Measurements from ENCODE around the gene TSPYL4. TPM values are rescaled to one million over a fixed set of nuclear protein-coding genes. Genes with fewer than 3 reads are reported as not detected.

The TSPYL4 gene
- total and polyA plus RNA-seq, 2 donors from 2014 or later: 15.2 to 25.8 TPM

DNA sequence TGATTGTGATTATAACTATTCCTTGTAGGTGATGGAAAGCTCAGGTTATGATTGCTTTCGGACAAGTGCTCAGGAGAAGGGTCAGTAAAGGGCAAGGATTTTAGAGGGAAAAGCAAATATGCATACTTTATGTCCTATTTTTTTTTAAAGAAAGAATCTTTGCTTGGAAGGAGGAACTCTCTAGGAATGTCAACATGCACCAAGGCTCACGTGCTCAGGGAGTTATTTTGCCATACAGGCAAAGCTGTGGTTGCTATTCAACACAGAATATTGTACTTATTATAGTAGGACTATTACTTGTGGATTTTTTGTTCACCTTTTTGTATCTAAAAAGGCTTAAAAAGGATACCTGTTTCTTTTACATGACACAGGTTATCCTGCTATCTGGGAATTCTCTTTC, 28.8 kb upstream of the TSPYL4 start:
- intact Hi-C loops (cut with DNase I): loop anchor here (10.0 kb wide), 1 partner anchor 282 kb away; no protein-coding TSS in a partner anchor
- DNase-seq (no peak), FAIRE-seq (no peak)
- Histone ChIP-seq H3K27ac (ENCODE audit: low read depth in 2 of 2, low read length in 2 of 2) (no peak overlapping the region), H3K27me3 (ENCODE audit: control insufficient read depth, insufficient read depth, low read length) (no peaks in the 10 kb centered on the region), H3K9me3 (ENCODE audit: control insufficient read depth in 2 of 3, insufficient read depth in 1 of 3, low read length in 3 of 3) (no peaks in the 10 kb centered on the region), H3K4me1 (ENCODE audit: control insufficient read depth in 2 of 3, insufficient read depth in 2 of 3, low read depth in 1 of 3, low read length in 3 of 3) (peaks cover 0 to 15% (median 10%) of the 10 kb centered on the region in 3 donors), H3K36me3 (ENCODE audit: control insufficient read depth in 2 of 3, insufficient read depth in 3 of 3, low read length in 3 of 3) (peaks cover 0 to 7% (median 2%) of the 10 kb centered on the region in 3 donors), H3K4me3 (ENCODE audit: low read length in 3 of 3) (no peak overlapping the region), H3K9ac (ENCODE audit: low read length in 3 of 3) (no peak overlapping the region)
- TF ChIP-seq, protein P1, sequence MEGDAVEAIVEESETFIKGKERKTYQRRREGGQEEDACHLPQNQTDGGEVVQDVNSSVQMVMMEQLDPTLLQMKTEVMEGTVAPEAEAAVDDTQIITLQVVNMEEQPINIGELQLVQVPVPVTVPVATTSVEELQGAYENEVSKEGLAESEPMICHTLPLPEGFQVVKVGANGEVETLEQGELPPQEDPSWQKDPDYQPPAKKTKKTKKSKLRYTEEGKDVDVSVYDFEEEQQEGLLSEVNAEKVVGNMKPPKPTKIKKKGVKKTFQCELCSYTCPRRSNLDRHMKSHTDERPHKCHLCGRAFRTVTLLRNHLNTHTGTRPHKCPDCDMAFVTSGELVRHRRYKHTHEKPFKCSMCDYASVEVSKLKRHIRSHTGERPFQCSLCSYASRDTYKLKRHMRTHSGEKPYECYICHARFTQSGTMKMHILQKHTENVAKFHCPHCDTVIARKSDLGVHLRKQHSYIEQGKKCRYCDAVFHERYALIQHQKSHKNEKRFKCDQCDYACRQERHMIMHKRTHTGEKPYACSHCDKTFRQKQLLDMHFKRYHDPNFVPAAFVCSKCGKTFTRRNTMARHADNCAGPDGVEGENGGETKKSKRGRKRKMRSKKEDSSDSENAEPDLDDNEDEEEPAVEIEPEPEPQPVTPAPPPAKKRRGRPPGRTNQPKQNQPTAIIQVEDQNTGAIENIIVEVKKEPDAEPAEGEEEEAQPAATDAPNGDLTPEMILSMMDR (IDR thresholded peaks at IDR 0.05; ENCODE audit: borderline replicate concordance, extremely low read depth, insufficient read depth): no peak

DNA sequence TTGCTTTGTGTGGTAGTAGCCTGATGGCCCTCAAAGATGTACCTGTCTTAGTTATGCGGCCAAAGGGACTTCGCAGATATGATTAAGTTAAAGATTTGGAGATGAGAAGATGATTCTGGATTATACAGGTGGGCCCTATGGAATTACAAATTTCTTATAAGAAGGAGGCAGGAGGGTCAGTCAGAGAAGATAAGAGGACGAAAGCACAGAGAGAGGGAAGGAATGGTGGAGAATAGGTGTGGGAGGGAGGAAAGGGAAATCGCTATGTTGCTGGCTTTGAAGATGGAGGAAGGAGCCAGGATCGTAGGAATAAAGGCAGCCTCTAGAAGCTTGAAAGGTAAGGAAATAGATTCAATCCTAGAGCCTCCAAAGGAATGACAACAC, 27.1 kb upstream of the TSPYL4 start:
- H3K9ac ChIP-seq (ENCODE audit: low read length in 3 of 3): peak overlapping the region in 1 of 3 donors; percentile 59
- H3K36me3 ChIP-seq (ENCODE audit: control insufficient read depth in 2 of 3, insufficient read depth in 3 of 3, low read length in 3 of 3): peaks cover 0 to 7% (median 2%) of the 10 kb centered on the region in 3 donors
- no peak for FAIRE-seq
- peaks cover 2 to 19% (median 10%) of the 10 kb centered on the region in 3 donors for H3K4me1 ChIP-seq (ENCODE audit: control insufficient read depth in 2 of 3, insufficient read depth in 2 of 3, low read depth in 1 of 3, low read length in 3 of 3)
- H3K4me3 ChIP-seq (ENCODE audit: low read length in 3 of 3): peak overlapping the region; percentile 72 to 98 (median 84)
- intact Hi-C loops (cut with DNase I): loop anchor here (10.0 kb wide), 1 partner anchor 284 kb away; no protein-coding TSS in a partner anchor
- H3K27ac ChIP-seq (ENCODE audit: low read depth in 2 of 2, low read length in 2 of 2): peak overlapping the region; percentile 96 to 100
- no peaks in the 10 kb centered on the region for H3K27me3 ChIP-seq (ENCODE audit: control insufficient read depth, insufficient read depth, low read length)
- no peak for DNase-seq
- no peaks in the 10 kb centered on the region for H3K9me3 ChIP-seq (ENCODE audit: control insufficient read depth in 2 of 3, insufficient read depth in 1 of 3, low read length in 3 of 3)
- TF ChIP-seq, protein P1 (IDR thresholded peaks at IDR 0.05; ENCODE audit: borderline replicate concordance, extremely low read depth, insufficient read depth): no peak

DNA sequence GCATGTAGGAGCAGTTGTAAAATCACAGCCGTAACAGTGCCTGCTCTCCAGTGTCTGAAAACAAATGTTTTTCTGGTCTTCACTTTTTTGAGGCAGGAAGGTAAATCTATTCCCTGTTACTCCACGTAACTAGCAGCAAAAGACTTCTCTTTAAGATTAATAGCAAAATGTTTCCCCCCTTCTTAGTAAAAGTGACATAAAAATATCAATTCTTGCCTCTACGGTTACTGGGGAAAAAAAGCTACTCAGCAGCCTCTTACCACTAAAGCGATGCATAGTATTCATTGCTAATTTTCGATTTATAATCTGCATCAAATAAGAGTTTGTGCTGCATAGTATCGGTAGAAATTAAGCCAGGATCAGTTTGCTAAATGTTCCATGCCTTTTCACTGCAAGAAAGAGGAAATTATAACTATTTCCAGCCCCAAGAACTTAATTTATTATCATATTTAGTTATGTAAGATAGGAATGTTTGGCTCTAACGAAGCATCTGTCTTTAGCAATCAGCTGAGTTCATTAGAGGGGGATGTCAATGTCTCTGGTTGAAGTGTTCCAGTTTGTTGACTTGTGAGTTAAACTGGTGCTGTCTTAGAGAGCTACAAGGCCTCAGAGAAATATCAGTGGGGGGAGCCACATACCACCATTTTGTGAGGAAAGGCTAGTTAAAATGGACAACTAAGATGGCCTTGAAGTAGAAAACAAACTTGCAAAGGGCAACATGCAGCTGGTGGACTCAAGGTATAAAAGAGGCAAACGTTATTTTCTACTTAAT, 26.5 kb upstream of the TSPYL4 start:
- H3K36me3 ChIP-seq (ENCODE audit: control insufficient read depth in 2 of 3, insufficient read depth in 3 of 3, low read length in 3 of 3): peaks cover 0 to 7% (median 2%) of the 10 kb centered on the region in 3 donors
- TF ChIP-seq, protein P1 (IDR thresholded peaks at IDR 0.05; ENCODE audit: borderline replicate concordance, extremely low read depth, insufficient read depth): no peak
- no peaks in the 10 kb centered on the region for H3K9me3 ChIP-seq (ENCODE audit: control insufficient read depth in 2 of 3, insufficient read depth in 1 of 3, low read length in 3 of 3)
- DNase-seq (peak in 4 of 5 donors; percentile 39 to 78 (median 61)), FAIRE-seq (no peak)
- intact Hi-C loops (cut with DNase I): loop anchor here (10.0 kb wide), 1 partner anchor 284 kb away; no protein-coding TSS in a partner anchor
- peak overlapping the region; percentile 59 to 99 (median 92) for H3K9ac ChIP-seq (ENCODE audit: low read length in 3 of 3)
- peak overlapping the region; percentile 96 to 100 for H3K27ac ChIP-seq (ENCODE audit: low read depth in 2 of 2, low read length in 2 of 2)
- H3K4me3 ChIP-seq (ENCODE audit: low read length in 3 of 3): peak overlapping the region; percentile 72 to 98 (median 84)
- H3K4me1 ChIP-seq (ENCODE audit: control insufficient read depth in 2 of 3, insufficient read depth in 2 of 3, low read depth in 1 of 3, low read length in 3 of 3): peaks cover 2 to 23% (median 10%) of the 10 kb centered on the region in 3 donors
- H3K27me3 ChIP-seq (ENCODE audit: control insufficient read depth, insufficient read depth, low read length): no peaks in the 10 kb centered on the region
